HG03571 (cell line): ENCODE measurements around the gene SLC47A1.
"Not testable (repeated sequence)": the region's sequence is repeated elsewhere in the genome, so short reads cannot be mapped to it uniquely, and the experiment has no call there.

Experiments used
- ATAC-seq: cut with Tn5 transposase; IDR thresholded peaks from one replicate; pipeline ENCODE4 v1.9.1; 2021; ENCODE audit not compliant: unreplicated experiment

Gene SLC47A1

DNA sequence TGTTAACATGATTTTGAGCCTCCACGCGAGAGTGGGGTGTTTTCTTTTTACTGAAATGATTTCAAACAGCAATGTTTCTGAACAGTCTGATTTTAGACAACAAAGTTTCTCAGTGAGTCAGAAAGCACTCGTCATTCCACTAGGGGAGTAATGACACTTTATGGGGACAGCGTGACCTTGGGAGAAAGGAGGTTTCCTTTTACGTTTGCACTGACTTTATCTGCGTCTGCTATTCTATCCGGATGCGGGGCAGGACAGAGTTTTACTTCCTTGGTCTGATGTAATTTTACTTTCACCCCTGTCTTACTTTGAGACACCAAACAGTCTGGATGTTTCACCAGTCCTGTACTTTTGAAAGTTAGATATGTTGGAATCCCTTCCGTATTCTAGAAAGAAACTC is 20.7 kb downstream of the SLC47A1 start:
- no peak for ATAC-seq

DNA sequence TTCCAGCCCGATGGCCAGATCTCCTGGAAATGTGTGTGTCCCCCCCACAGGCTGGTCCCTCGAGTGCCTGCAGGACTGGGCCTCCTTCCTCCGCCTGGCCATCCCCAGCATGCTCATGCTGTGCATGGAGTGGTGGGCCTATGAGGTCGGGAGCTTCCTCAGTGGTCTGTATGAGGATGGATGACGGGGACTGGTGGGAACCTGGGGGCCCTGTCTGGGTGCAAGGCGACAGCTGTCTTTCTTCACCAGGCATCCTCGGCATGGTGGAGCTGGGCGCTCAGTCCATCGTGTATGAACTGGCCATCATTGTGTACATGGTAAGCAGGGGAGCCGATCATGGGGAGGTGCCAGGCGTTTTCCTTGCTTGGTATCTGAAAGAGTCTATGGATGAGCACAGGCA is 22.1 kb downstream of the SLC47A1 start:
- ATAC-seq: no peak

DNA sequence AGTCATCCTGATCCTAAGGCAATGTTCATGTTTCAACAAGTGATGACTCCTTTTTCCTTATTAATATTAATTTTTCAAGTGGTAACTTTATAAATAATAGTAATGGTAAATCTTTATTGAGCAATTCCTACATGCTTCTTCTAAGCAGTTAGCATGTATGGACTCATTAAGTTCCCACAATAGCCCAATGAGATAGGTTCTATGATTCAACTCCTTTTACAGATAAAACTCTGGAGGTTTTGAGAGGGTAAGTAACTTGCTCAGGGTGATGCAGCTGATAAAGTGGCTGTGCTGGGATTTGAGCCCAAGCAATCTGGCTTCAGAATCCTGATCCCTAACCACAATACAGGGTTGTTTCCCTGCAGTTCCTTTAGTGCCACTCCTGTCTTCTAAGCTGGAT is 25.3 kb downstream of the SLC47A1 start:
- ATAC-seq: no peak

DNA sequence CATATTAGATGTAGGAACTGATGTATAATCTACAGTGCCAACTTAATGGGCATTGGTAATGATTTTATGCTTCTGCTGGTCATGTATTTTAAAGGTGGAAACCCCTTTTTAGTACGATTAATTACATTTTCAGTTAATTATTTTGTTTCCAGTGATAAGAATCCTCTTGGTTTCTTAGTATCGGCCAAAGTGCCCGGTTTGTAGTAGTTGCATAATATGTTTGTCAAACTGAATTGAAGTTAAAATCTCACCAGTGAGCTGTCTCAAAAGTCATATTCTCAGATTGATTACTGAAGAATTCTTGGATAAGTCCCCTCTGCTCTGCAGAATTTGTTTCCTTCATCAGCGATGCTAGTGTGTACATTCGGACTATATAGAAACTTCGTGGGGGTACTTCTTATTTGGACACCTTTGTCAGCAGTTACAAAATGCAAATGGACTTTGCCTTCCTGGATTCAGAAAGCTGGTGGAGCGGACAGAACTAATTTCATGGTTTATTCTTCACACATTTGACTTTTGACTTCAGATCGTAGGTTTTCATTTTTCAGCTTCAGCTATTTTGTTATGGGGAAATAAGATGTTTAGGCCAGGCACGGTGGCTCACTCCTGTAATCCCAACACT is 28.2 kb downstream of the SLC47A1 start:
- no peak for ATAC-seq

DNA sequence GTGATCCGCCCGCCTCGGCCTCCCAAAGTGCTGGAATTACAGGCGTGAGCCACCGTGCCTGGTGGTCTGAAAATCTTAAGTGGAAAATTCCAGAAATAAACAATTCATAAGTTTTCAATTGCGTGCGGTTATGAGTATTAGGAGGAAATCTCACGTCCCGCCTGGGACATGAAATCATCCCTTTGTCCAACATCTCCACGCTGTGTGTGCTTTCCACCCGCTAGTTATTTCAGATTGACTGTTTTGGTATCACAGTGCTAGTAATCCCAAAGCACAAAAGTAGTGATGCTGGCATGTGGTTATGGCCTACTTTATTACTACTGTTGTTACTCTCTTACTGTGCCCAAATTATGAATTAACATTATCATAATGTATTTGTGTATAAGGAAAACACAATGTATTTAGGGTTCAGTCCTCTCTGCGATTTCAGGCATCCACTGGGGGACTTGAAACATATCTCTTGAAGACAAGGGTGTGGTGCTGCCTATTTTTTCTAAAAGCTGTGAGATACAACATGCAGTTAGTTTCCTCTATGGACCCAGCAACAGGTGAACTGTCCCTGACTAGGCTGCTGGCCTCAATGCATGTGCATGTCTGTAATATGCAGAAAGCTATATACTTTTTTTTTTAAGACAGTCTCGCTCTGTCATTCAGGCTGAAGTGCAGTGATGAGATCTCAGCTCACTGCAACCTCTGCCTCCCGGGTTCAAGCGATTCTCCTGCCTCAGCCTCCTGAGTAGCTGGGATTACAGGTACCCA is 32.3 kb downstream of the SLC47A1 start:
- no peak for ATAC-seq

DNA sequence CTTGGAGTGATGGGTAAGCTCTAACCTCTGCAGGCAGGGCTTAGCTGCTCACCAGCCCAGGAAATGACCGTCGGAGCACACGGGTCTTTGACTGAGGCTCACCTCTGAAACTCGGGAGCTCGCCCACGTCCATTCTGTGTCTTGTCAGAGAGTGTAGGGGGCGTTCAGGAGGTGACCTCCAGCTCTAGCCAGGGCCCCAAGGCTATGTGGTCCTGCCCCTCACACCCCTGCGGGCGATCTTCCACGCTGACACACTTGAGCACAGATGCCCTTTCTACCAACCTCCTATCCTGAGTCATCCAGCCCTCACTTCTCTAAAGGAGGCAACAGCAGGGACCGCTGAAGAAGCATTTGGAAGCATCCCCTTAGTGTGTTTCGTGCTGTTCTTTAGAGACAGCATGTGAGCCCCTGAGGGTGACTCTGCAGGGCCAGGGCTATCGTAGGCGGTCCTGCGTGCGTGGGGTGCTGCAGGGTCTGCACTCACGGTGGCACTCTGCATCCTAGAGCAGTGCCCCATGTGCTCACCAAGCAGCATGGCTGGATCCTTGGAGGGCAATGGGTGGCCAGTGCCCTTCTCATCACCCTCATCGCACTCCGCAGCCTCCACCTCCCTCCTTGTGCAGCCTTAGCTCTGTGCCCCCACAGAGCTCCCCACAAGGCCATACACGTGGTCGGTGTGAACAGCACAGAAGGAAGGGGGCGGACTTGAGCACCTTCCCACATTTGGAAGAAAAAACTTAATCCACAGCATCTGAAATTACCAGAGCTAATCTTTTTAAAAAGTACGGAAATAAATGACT is 33.8 kb downstream of the SLC47A1 start:
- no peak for ATAC-seq

DNA sequence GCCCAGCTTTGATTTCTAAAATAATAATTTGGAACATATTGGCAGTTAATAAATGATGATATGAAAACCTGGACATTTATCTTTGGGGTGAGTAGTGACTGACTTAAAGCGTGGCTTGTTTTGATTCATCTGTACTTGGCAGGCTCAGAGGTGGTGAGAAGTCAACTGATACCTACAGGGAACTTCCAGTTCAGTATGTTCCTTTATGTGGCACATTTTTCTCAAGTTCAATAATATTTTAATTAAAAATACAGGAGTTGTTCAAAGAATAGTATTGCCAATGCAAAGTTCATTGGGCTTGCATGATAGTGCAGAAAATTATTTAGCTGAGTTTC is 34.3 kb downstream of the SLC47A1 start:
- no peak for ATAC-seq

DNA sequence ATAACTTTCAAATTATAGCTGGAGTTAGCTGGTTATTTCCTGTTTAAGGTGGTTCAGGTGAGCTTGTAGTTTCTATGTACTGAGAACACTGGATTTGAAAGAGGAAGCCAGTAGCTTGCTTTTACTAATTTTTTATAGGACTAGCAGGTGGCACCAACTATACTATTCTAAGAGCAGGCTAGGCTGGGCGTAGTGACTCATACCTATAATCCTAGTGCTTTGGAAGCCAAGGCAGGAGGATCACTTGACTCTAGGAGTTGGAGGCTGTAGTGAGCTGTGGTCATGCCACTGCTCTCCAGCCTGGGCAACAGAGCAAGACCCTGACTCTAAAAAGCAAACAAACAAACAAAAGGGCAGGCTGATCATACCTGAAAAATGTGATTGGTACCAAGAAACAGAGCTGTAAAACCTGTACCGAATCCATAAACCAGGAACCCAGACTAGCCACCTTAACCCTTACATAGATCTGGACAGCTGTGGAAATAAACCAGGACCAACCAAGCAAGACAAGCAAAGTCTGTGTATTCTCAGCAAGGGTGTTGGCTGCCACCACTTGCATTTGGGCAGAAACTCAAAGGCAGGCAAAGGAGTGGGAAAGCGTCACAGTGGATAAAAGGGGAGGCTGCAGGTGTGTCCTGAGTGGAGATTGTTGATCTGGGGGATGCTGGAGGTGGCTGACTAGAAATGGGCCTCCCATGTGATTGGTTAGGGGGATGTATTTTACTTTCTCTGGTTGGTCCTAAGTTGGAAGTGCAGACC is 36.3 kb downstream of the SLC47A1 start:
- ATAC-seq: no peak

DNA sequence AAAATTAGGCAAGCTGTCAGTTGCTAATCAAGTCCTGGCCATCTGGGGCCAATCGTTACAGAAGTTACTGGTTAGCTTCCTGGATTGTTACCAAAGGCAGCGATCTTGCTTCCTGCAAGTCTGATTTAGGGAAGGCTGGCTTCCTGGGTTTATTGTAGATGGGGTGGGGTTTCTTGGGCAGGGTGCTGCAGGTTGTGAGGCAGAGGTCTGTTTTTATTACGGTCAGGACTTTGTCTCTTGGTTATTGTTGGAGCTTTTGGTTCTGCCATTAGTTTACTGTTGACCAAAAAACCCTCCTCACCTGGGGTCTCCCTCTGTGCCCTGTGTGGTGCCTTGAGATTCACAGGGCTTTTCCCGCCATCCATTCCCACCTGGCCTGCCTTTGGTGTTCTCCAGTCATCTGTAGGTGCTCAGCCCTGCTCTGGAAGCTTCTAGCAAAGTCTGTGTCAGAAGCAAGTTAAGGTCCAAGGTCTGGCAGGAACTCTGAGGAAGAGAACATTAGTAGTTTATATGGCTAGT is 36.9 kb downstream of the SLC47A1 start:
- ATAC-seq: no peak

DNA sequence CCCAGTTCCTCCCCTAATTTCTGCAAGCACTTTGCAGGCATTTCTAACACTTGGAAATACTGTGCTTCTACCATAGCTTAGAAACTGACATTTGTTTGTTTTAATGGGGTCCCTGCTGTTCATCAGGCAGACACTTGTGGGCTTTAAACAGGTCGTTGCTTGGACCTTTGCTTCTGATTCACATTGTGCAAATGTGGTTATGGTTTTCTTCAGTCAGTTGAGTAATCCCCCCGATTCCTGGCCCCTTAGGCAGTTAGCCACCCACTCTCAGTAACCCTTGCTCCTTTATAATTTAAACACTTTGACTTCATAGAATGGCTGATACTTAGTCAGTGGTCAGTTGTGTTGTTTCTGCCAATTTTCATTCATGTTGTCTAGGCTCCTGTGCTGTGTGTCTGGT is 39.4 kb downstream of the SLC47A1 start:
- ATAC-seq: no peak

DNA sequence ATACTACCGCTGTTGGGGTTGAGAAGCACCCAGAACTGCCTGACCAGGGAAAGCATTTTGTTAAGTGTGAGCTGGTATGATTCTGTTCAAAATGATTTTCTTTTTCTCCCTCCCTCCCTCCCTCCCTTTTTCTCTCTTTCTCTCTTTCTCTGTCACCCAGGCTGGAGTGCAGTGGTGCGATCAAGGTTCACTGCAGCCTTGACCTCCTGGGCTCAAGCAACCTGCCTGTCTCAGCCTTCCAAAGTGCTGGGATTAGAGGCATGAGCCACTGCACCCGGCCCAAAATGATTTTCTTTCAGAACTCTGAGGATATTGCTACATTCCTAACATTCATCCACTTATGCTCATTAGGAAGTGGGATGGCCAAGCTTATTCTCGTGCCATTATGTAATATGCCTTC is 41.3 kb downstream of the SLC47A1 start:
- no peak for ATAC-seq

DNA sequence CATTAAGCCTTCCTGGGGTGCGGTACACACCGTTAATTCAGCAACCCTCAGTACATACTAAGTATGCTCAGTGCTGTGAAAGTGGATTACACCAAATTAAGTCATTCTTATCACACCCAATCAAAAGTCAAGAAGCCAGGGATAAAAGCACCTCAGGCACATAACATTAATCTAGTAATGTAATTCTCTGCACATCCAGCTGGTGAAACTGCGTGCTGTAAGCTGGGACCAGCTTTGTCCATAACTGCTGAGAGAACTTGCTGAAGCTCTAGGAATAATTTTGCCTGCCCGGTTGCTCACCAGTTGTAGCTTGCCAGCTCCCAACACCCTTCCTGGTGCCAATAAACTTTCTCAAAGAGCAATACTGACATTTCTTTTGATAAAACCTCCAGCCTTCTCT is 44.9 kb downstream of the SLC47A1 start:
- no peak for ATAC-seq

DNA sequence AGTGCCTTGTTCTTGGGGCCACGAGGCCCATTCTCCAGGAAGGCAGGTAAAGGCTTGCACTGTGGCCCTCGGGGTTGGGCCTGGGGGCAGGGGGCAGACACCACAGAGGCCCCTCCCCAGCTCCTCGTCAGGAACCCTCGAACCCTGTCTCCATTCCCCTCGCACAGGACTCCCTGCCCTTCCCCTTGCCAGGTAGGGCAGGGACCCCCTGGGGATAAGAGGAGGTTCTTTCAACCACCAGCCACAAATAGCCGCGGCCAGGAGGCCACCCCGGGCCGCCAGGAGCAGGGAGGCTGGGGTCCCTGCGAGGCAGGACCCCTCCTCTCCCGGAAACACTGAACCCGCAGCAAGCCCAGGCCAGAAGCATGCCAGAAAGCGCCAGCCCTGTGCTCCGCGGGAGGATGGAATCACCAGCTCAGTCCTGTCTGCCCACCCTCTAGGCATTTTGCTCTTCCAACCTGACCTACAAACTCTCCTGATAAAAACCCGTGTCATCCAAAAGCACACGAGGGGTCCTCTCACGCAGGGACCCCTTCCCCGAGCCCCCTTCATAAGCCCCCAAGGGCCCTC is 45.6 kb downstream of the SLC47A1 start:
- no peak for ATAC-seq

DNA sequence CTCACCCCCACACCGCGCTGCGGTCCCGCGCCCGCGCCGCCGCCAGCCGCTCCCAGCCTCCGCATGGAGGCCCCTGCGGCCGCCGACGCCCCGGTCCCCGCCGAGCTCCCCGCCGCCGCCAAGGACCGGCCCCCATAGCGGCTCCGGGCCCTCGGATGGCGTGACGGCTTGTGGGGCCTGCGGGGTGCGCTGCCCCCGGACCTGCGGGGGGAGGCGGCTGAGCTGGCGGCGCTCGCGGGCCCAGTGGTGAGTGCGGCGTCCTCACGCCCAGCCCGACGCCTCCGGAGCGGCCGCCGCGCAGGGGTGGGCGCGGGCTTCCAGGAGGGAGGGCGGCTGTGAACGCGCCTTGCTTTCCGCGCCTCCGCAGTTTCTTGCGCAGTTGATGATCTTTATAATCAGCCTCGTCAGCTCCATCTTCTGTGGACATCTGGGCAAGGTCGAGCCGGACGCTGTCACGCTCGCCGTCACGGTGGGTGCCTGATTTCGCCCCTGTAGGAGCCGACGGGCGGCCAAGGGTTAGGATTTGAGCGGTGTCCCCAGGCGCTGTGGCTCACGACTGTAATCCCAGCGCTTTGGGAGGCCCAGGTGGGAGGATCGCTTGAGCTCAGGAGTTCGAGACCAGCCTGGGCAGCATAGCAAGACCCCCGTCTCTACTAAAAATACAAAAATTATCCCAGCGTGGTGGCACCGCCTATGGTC is 46.4 kb downstream of the SLC47A1 start:
- ATAC-seq: no peak

DNA sequence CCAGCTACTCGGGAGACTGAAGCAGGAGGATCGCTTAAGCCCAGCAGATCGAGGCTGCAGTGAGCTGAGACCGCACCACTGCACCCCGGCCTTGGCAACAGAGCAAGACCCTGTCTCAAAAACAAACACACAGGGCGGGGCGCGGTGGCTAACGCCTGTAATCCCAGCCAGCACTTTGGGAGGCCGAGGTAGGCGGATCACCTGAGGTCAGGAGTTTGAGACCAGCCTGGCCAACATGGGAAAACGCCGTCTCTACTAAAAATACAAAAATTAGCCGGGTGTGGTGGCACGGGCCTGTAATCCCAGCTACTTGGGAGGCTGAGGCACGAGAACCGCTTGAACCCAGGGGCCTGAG is 46.9 kb downstream of the SLC47A1 start:
- ATAC-seq: not testable (repeated sequence)

DNA sequence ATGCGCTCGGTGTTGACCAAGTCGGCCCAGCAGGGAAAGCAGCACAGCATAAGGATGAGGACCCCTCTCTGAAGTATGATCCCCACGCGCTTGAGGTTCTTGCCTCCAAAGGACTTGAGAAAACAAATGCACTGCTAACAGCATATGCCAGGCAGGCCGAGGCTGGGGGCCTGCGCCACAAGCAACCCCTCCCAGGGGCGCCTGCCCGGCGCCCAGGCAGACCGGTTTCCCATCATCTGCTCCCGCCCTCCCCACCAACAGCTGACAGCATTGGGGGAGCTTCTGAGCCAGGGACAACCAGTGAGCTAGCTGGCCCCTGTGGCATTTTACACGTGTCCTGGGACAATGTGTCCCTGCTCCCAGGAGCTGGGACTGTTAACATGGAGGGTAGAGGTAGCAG is 48.5 kb downstream of the SLC47A1 start:
- ATAC-seq: not testable (repeated sequence)

DNA sequence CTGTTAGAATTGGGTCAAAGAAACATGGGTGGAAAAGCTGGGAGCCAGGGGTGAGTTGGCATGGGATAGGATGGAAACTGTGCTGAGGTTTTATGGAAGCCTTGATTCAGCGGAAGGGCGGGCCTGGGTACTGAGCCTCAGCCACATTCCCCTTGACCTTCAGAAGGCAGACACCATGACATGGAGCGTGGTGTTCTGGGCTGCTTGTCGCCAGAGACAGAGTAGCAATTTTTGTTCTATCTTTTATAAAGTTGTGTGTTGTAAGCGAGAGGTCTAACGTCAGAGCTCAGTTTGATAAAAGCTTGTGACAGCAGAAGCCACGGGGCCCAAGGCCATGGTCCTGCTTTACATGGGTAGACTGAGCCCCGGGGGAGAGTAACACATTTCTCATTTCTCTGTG is 50.2 kb downstream of the SLC47A1 start:
- no peak for ATAC-seq

DNA sequence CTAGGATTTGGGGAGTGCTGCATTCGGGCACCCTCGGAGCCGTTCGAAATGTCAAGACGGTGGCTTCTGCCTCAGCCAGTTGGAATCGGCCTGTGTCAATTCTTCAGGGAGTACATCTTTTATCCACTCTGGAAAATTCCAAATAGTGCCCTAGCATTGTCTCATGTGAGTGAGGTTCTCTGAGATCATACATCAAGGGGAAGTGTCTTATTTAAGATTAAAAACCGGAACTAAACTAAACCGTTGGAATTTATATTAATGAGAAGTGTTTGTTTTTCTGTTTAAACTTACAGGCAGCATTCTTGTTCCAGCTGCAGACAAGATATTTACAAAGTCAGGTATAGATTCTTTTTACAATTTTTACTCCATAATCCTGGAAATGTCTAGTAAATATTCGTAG is 56.8 kb downstream of the SLC47A1 start:
- ATAC-seq: no peak

DNA sequence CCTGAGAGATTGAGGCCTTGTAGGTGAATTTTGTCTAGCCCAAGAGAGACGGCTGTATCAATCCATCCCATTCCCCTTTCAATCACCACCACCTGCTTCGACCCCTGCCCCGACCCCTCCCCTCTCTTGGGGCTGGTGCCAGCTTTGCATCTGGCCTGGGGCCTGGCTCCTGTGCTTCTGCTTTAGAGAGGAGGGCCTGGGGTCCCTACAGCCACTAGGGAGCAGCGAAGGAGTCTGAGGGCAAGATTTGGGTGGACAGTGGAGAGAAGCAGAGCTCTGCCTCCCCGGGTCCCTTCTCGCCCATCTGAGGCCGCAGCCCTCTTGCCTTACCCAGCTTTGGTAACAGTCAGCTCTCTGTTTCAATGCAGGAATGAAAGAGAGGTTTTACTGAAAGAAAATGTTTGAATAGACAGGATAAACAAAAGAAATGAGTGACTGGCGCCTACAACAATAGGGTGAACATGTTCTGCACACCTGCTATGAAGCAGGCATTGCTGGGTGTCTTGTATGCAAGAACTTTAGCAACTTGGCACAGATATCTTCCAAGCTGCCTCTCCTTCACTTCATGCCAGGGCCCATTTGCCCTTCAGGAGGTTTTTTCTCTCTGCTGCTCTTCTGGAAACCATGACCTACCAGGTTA is 57.4 kb downstream of the SLC47A1 start:
- ATAC-seq: no peak

DNA sequence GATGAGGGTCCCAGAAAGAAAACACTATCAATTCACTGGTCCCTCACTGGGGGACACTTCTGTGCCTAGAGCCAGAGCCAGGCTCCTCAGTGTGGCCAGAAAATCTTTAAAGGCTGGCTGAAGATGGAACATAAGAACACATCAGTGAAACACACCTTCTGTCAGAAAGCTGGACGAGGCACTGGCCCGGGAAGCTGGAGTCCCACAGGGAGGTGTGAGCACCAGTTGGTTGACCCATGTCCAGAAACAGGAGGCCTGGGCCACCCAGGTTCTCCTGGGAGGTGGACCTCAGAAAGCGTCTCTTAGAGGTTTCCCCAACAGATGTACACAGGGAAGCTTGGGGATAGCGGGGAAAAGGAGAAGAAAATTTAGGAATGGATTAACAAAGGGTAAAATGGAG is 58.7 kb downstream of the SLC47A1 start:
- ATAC-seq: no peak
